Measurements from ENCODE around the gene JAKMIP2.

JAKMIP2 gene

GRCh38 chr5:147633173-147633572 is 149.4 kb downstream of the JAKMIP2 start:
- Histone ChIP-seq H3K27me3 (ENCODE audit: low read length) (no peaks in the 10 kb centered on the region), H3K27ac (ENCODE audit: low read depth, low read length) (no peak overlapping the region), H2AFZ (ENCODE audit: low read depth, low read length, severe bottlenecking) (no peak overlapping the region), H3K4me2 (ENCODE audit: low read depth, low read length, poor library complexity, severe bottlenecking) (no peak overlapping the region), H3K9me3 (ENCODE audit: insufficient read depth, low read length) (no peaks in the 10 kb centered on the region), H4K20me1 (ENCODE audit: low read depth, low read length) (no peaks in the 10 kb centered on the region), H3K79me2 (ENCODE audit: insufficient read depth, low read length) (no peaks in the 10 kb centered on the region), H3K36me3 (ENCODE audit: low read length) (no peaks in the 10 kb centered on the region), H3K9me2 (replicated peaks; ENCODE audit: insufficient read depth, low read length) (no peaks in the 10 kb centered on the region), H3K9ac (ENCODE audit: low read length) (no peak overlapping the region), H3F3A (ENCODE audit: insufficient read depth) (no peaks in the 10 kb centered on the region), H3K4me3 (ENCODE audit: insufficient read depth, low read length, poor library complexity, severe bottlenecking) (no peak overlapping the region)
- no peak for TF ChIP-seq EZH2phosphoT487 (conservative IDR thresholded peaks at IDR 0.05; ENCODE audit: low read length)
- TF ChIP-seq, protein P1, sequence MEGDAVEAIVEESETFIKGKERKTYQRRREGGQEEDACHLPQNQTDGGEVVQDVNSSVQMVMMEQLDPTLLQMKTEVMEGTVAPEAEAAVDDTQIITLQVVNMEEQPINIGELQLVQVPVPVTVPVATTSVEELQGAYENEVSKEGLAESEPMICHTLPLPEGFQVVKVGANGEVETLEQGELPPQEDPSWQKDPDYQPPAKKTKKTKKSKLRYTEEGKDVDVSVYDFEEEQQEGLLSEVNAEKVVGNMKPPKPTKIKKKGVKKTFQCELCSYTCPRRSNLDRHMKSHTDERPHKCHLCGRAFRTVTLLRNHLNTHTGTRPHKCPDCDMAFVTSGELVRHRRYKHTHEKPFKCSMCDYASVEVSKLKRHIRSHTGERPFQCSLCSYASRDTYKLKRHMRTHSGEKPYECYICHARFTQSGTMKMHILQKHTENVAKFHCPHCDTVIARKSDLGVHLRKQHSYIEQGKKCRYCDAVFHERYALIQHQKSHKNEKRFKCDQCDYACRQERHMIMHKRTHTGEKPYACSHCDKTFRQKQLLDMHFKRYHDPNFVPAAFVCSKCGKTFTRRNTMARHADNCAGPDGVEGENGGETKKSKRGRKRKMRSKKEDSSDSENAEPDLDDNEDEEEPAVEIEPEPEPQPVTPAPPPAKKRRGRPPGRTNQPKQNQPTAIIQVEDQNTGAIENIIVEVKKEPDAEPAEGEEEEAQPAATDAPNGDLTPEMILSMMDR (IDR thresholded peaks at IDR 0.05; ENCODE audit: insufficient read depth, low read length, poor library complexity, severe bottlenecking) = no peak

DNA sequence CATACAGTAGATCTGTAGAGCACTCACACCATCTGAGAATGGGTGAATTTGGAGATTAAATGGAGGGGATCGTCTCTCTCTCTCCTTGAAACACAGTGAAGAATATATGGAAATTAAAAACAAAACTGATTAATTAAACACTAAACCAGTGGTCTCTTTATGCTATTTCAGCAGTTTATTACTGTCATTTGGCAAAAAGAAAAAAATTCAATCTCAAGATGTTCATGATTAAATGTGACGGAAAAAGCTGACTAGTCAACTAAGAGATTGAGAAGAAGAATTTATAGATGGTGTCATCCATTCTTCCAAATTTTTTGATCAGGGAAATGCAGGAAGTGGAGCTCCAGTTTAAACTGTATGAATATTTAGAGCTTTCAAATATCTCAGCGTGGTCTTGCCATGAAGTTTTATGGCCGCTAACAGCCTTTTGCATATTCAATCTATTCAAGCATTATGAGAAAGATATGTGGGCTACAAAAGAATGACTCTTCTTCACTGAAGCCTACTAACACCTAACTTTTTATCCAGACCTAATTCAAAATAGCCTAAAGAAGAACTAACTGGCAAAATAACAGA is 151.0 kb downstream of the JAKMIP2 start:
- Histone ChIP-seq H3K27ac (ENCODE audit: low read depth, low read length) (no peak overlapping the region), H3K79me2 (ENCODE audit: insufficient read depth, low read length) (no peaks in the 10 kb centered on the region), H3K9me2 (replicated peaks; ENCODE audit: insufficient read depth, low read length) (no peaks in the 10 kb centered on the region), H3K36me3 (ENCODE audit: low read length) (no peaks in the 10 kb centered on the region), H3K4me3 (ENCODE audit: insufficient read depth, low read length, poor library complexity, severe bottlenecking) (no peak overlapping the region), H3K9me3 (ENCODE audit: insufficient read depth, low read length) (no peaks in the 10 kb centered on the region), H3F3A (ENCODE audit: insufficient read depth) (no peaks in the 10 kb centered on the region), H2AFZ (ENCODE audit: low read depth, low read length, severe bottlenecking) (no peak overlapping the region), H3K27me3 (ENCODE audit: low read length) (no peaks in the 10 kb centered on the region), H3K9ac (ENCODE audit: low read length) (no peak overlapping the region), H4K20me1 (ENCODE audit: low read depth, low read length) (no peaks in the 10 kb centered on the region), H3K4me2 (ENCODE audit: low read depth, low read length, poor library complexity, severe bottlenecking) (no peak overlapping the region)
- TF ChIP-seq, protein P1 (IDR thresholded peaks at IDR 0.05; ENCODE audit: insufficient read depth, low read length, poor library complexity, severe bottlenecking) = no peak
- no peak for TF ChIP-seq EZH2phosphoT487 (conservative IDR thresholded peaks at IDR 0.05; ENCODE audit: low read length)

GRCh38 chr5:147629196-147629595 is 153.3 kb downstream of the JAKMIP2 start:
- no peak for TF ChIP-seq EZH2phosphoT487 (conservative IDR thresholded peaks at IDR 0.05; ENCODE audit: low read length)
- TF ChIP-seq, protein P1 (IDR thresholded peaks at IDR 0.05; ENCODE audit: insufficient read depth, low read length, poor library complexity, severe bottlenecking) = no peak
- H3K9me2 ChIP-seq (replicated peaks; ENCODE audit: insufficient read depth, low read length) = no peaks in the 10 kb centered on the region
- H4K20me1 ChIP-seq (ENCODE audit: low read depth, low read length) = no peaks in the 10 kb centered on the region
- H3K9me3 ChIP-seq (ENCODE audit: insufficient read depth, low read length) = no peaks in the 10 kb centered on the region
- H2AFZ ChIP-seq (ENCODE audit: low read depth, low read length, severe bottlenecking) = no peak overlapping the region
- no peaks in the 10 kb centered on the region for H3K36me3 ChIP-seq (ENCODE audit: low read length)
- H3K27me3 ChIP-seq (ENCODE audit: low read length) = no peaks in the 10 kb centered on the region
- H3K27ac ChIP-seq (ENCODE audit: low read depth, low read length) = no peak overlapping the region
- no peak overlapping the region for H3K4me2 ChIP-seq (ENCODE audit: low read depth, low read length, poor library complexity, severe bottlenecking)
- no peaks in the 10 kb centered on the region for H3F3A ChIP-seq (ENCODE audit: insufficient read depth)
- H3K79me2 ChIP-seq (ENCODE audit: insufficient read depth, low read length) = no peaks in the 10 kb centered on the region
- H3K9ac ChIP-seq (ENCODE audit: low read length) = no peak overlapping the region
- H3K4me3 ChIP-seq (ENCODE audit: insufficient read depth, low read length, poor library complexity, severe bottlenecking) = no peak overlapping the region

Measured in SU-DHL-6 (cell line).